ENCODE measurements around the gene JPT1.

DNA sequence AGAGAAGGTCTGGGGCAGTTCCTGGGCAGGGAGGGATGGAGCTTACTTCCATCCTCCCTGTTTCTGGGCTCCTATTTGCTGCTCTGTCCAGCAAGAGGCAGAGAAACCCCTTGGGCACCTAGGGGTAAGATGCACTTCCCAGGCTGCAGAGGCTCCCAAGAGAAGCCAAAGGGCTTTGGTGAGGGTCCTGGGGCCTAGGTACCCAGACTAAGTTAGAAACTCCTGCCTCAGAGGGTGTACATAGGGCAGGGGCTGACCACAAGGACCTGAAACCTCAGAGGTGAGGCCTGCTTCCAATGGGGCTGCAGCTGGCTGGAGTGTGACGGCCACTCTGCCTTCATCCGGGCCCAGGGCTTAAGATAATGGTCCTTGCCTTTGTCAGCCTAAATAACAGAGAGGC lies 46.1 kb downstream of the JPT1 start:
- TF ChIP-seq ZBTB20 (tag by site-specific recombination; IDR thresholded peaks at IDR 0.05) (no peak), ZNF292 (tag by site-specific recombination; IDR thresholded peaks at IDR 0.05; ENCODE audit: borderline replicate concordance, low read depth) (no peak), ZNF248 (tag by site-specific recombination; IDR thresholded peaks at IDR 0.05) (no peak), ZNF37A (tag by site-specific recombination; IDR thresholded peaks at IDR 0.05) (no peak), ZNF24 (tag by site-specific recombination; IDR thresholded peaks at IDR 0.05) (no peak), ZNF777 (tag by site-specific recombination; IDR thresholded peaks at IDR 0.05; ENCODE audit: borderline replicate concordance) (no peak), ZNF658 (tag by site-specific recombination; IDR thresholded peaks at IDR 0.05) (no peak), ZNF114 (tag by site-specific recombination; IDR thresholded peaks at IDR 0.05) (no peak), TCF7L2 (IDR thresholded peaks at IDR 0.05; ENCODE audit: borderline replicate concordance, low read depth, low read length) (no peak)
- TF ChIP-seq, protein P1, sequence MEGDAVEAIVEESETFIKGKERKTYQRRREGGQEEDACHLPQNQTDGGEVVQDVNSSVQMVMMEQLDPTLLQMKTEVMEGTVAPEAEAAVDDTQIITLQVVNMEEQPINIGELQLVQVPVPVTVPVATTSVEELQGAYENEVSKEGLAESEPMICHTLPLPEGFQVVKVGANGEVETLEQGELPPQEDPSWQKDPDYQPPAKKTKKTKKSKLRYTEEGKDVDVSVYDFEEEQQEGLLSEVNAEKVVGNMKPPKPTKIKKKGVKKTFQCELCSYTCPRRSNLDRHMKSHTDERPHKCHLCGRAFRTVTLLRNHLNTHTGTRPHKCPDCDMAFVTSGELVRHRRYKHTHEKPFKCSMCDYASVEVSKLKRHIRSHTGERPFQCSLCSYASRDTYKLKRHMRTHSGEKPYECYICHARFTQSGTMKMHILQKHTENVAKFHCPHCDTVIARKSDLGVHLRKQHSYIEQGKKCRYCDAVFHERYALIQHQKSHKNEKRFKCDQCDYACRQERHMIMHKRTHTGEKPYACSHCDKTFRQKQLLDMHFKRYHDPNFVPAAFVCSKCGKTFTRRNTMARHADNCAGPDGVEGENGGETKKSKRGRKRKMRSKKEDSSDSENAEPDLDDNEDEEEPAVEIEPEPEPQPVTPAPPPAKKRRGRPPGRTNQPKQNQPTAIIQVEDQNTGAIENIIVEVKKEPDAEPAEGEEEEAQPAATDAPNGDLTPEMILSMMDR (tag by site-specific recombination; IDR thresholded peaks at IDR 0.05) = no peak
- TF ChIP-seq, protein P2, sequence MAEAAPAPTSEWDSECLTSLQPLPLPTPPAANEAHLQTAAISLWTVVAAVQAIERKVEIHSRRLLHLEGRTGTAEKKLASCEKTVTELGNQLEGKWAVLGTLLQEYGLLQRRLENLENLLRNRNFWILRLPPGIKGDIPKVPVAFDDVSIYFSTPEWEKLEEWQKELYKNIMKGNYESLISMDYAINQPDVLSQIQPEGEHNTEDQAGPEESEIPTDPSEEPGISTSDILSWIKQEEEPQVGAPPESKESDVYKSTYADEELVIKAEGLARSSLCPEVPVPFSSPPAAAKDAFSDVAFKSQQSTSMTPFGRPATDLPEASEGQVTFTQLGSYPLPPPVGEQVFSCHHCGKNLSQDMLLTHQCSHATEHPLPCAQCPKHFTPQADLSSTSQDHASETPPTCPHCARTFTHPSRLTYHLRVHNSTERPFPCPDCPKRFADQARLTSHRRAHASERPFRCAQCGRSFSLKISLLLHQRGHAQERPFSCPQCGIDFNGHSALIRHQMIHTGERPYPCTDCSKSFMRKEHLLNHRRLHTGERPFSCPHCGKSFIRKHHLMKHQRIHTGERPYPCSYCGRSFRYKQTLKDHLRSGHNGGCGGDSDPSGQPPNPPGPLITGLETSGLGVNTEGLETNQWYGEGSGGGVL (tag by site-specific recombination; IDR thresholded peaks at IDR 0.05) = no peak
- TF ChIP-seq, protein P3, sequence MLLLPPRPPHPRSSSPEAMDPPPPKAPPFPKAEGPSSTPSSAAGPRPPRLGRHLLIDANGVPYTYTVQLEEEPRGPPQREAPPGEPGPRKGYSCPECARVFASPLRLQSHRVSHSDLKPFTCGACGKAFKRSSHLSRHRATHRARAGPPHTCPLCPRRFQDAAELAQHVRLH (tag by site-specific recombination; IDR thresholded peaks at IDR 0.05) = no peak
- TF ChIP-seq, protein P4, sequence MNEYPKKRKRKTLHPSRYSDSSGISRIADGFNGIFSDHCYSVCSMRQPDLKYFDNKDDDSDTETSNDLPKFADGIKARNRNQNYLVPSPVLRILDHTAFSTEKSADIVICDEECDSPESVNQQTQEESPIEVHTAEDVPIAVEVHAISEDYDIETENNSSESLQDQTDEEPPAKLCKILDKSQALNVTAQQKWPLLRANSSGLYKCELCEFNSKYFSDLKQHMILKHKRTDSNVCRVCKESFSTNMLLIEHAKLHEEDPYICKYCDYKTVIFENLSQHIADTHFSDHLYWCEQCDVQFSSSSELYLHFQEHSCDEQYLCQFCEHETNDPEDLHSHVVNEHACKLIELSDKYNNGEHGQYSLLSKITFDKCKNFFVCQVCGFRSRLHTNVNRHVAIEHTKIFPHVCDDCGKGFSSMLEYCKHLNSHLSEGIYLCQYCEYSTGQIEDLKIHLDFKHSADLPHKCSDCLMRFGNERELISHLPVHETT (tag by site-specific recombination; IDR thresholded peaks at IDR 0.05) = no peak

Data from HEK293 (cell line).